NCI-H2171 treated with DMSO at 0.1 percent for 48 hours (cell line): Measurements from ENCODE around the gene SH2D2A.

ENCODE experiments used
- DNase-seq: peaks from one replicate; lab custom pipeline; 2025; lab: John Stamatoyannopoulos, UW

Gene SH2D2A

GRCh38 chr1:156803086-156803851, 13.4 kb downstream of the SH2D2A start:
- no peak for DNase-seq

- no peak for DNase-seq
Measured at GRCh38 chr1:156802421-156802935, 14.2 kb downstream of the SH2D2A start.

DNA sequence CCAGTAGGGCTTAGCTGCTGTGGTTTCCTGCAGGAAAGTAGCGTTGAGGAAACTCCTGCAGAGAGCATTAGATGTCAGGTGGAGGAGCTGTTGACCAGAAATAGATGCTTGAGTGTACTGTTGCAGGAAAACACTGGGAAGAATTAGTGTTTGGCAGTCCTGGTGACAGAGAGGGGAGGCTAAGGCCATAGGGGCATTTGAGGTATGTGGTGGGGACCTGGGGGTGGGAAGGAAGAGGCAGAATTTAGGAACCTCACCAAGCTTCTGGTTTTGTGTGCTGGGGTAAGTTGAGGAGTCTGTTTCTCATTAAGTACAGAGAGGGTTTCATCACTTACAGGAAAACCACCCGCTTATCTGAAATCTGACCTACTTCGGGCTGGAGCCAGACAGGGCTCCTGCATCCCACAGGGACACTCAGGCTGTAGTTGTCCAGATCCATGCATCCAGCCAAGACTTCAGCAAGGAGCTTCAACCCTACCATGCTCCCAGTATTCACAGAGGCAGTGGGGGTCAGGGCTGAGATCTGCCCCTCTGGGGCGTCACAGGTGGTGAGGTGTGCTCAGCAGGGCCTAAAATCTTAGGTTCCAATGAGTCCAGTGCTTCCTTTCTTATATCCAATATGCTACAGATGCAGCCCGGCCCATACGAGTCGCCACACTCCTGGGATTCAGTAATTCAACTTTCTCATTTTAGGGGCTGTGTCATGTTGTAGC, 15.1 kb downstream of the SH2D2A start:
- DNase-seq, result peak; percentile 25

DNA sequence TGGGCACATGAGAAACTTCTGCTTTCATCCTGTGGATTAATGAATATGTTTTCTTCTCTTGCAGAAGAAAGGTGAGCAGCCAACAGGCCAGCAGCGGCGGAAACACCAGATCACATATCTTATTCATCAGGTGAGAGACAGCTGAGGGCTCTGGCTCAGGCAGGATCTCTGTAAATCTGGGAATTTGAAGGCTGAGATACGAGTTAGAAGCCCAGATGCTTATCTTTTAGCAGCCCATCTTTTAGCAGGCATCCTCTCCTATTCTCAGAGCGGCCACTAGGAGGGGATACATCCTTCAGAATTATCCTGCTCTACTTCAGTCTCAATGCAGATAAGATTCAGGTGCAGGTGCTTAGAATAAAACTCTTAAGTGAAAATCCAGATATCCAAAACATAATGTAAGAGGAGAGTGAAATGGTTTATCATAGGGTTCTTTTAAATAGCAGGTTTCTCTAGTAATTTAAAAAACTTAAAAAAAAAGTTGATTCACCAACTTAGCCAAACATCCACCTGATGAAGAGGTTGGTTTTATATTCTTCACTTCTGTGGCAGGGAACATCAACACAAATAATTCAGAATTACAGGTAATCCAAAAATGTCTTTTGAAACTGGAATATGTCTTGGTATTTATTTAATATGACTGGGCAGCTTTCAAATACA, 19.3 kb downstream of the SH2D2A start:
- peak; percentile 78 for DNase-seq

GRCh38 chr1:156796340-156797097, 20.1 kb downstream of the SH2D2A start:
- DNase-seq, result no peak

DNA sequence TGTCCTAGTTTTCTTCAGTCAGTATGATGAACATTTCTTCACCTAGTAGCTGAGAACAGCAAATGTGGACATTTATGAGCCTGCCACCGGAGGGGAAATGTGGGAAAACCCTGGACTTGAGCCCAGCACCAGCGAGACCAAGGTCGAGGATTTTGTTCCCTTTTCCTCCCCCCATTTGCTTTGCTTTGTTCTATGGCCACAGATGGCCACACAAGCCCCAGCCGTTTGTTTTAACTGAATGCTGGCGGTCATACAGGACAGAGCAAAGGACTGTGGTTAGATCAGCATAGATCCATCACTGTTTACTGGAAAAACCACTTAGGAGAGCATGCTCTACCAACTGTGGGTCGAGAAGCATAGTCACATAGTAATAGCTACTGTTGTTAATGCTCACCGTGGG, 20.9 kb downstream of the SH2D2A start:
- DNase-seq, result no peak

GRCh38 chr1:156795374-156795733, 21.3 kb downstream of the SH2D2A start:
- no peak for DNase-seq

DNA sequence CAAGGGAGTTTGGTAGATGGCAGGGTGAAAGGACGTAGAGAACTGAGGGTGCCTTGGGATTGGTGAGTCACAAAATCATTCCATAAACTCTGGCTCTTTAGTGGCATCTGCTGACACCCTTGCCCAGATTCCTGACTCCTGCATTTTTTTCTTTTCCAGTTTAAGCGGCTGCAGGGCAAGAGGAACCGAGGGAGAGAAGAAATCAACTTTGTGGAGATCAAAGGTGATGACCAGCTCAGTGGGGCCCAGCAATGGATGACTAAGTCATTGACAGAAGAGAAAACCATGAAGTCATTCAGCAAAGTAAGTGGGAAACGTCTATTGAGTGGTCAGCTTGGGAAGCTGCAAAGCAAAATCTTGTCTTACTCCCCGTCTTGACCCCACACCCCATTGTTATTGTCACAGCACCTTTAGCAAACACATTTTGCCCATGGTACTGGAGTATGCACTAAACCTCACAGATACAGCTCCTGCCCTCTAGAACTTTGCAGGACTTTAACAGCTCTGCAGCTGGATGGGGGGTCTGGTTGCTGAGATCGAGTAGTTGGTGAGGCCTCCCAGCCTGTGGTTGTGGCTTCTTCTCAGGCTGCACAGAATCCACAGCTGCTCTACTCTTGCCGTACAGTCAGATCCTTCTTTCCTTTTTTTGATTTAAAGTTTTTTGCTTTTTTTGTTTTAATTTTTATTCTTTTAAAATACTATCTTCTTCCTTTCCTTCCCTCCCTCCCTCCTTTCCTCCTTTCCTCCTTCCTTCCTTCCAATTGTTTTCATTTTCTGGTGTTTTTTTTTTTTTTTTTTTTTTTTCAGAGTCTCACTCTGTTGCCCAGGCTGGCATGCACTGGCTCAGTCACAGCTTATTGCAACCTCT, 21.9 kb downstream of the SH2D2A start:
- no peak for DNase-seq

DNA sequence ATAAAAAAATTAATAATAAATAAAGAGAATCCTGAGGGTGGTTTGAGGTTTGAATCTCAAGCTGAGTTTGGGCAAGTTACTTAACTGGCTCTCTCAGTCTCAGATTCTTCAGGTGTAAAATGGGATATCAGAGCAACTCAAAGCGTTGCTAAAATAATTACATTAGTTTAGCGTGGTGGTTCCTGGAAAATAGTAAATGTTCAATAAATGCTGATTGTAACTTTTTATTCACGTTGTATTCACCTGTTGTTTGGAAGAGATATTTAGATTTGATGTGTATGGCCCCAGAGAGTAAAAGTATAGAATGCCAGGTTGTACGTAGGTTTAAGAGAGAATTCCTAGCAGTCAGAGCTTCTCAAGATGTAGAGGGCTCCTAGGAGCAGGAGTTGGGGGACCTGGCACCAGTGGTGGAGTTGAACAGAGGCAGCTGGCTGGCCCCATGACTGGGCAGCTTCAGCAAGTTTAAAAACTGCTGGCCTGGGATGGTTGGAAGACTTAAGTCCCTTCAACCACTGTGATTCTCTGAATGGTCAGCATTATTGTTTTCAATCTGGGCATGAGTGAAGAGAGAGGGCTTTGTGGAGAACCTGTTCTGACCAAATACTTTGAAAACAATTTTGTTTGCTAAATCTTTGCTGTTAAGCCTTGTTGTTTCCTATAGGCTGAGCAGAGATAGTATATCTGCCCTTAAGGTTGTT, 26.9 kb downstream of the SH2D2A start:
- no peak for DNase-seq

- no peak for DNase-seq
Measured at GRCh38 chr1:156788136-156788535, 28.5 kb downstream of the SH2D2A start.

- DNase-seq, result no peak
Measured at GRCh38 chr1:156786640-156787039, 30.0 kb downstream of the SH2D2A start.

- no peak for DNase-seq
Measured at GRCh38 chr1:156785458-156785857, 31.2 kb downstream of the SH2D2A start.

GRCh38 chr1:156781585-156782186, 35.0 kb downstream of the SH2D2A start:
- no peak for DNase-seq

- DNase-seq, result no peak
Measured at GRCh38 chr1:156777573-156777972, 39.1 kb downstream of the SH2D2A start.

GRCh38 chr1:156776942-156777341, 39.7 kb downstream of the SH2D2A start:
- DNase-seq, result no peak

DNA sequence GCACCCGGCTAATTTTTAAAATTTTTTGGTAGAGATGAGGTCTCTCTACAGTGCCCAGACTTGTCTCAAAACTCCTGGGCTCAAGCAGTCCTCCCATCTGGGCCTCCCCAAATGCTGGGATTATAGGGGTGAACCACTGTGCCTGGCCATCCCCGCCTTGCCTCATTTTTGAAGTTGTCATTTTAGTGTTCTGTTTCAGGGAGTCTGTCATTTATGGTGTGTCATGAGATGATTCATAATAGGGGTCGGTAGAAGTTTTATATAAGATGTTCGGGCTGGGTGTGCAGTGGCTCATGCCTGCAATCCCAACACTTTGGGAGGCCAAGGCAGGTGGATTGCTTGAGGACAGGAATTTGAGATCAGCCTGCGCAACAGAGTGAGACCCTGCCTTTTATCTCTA, 40.8 kb downstream of the SH2D2A start:
- no peak for DNase-seq

DNA sequence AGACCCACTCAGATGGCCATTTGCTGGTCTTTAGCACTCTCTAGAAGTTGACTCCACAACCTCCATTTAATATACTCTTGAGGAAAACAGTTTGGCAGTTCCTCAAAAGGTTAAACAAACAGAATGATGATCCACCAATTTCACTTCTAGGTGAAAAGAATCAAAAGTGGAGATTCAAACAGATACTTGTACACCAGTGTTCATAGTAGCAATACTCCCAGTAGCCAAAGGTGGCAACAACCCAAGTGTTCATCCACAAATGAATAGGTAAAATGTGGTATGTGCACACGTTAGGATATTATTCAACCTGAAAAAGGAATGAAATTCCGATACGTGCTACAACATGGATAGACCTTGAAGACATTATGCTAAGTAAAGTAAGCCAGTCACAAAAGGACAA, 43.0 kb downstream of the SH2D2A start:
- no peak for DNase-seq

DNA sequence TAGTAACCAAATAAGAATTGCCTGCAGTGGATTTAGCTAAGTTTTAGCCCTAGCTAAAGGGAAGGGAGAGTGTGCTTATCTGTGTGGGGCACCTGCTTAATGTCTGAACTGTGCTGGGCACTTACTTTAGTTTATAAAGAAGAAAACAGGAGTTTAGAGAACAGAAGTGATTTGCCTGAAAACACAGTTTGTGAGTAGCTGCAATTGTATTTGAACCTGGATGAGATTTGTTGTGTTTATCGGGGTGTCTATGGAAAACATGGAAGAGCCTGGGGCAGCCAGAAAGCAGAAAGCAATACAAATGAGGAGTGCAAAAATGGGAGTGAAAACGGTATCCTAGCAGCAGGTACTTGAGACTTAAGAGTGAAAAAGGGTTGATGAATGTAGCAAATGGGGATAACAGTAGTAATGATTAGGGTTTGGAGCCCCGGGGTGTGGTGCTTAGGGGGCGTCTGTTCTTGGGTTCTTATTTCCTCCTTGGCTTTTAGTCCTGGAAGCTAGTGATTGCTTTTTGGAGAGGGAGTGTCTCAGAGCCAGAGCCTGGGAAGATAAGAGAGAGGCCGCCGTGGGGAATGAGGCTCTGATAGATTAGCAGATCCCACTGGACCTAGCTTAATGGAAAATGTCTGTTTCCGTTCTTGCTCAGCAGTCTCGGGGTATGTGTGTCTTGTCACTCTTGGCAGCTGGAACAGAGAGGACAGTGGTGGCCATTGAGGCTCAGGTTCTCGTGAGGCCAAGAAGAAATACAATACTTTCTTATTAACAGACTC, 43.7 kb downstream of the SH2D2A start:
- DNase-seq, result no peak

DNA sequence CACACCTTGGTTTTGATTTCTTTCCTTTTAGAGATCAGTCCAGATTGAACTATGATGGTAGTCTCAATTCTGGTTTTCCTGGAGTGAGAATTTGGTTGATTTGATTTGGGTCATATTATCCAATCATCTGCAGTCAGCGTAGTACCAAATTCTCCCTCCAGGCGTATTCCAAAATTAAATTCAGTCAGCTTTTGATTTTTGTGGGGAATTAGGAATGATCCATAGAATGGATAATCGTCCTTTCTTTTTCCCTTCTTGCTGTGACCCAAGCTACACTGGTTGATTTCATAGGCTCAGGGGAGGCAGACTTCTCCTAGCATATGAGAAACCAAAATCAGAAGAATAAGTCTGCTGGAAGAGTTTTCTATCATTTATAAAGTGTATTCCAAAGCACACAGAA, 44.4 kb downstream of the SH2D2A start:
- no peak for DNase-seq
